NT2/D1 (cell line): ENCODE data around the gene MICALL2.
A peak's percentile ranks its signal among the peaks of the same experiment; 100 is the strongest.

Source experiments
- DNase-seq: peaks from one replicate; pipeline ENCODE4 v3.0.0-alpha.2; 2011; ENCODE audit warnings: low read depth, low spot score
- H3K27me3 ChIP-seq: 2 replicates; pipeline ENCODE4 v1.6.0; 2011; ENCODE audit warnings: mild to moderate bottlenecking; ENCODE audit not compliant: insufficient read length, insufficient read depth
- H3K36me3 ChIP-seq: 2 replicates; pipeline ENCODE4 v1.6.1; 2011; ENCODE audit warnings: mild to moderate bottlenecking, low read length, mixed read lengths; ENCODE audit not compliant: insufficient read depth, insufficient read length
- H3K4me1 ChIP-seq: 2 replicates; pipeline ENCODE4 v1.5.1; 2011; ENCODE audit not compliant: insufficient read depth, insufficient read length
- H3K4me3 ChIP-seq: 2 replicates; pipeline ENCODE4 v1.5.1; 2011; ENCODE audit warnings: low read depth; ENCODE audit not compliant: insufficient read length
- H3K9ac ChIP-seq: 2 replicates; pipeline ENCODE4 v1.6.0; 2011; ENCODE audit warnings: low read depth; ENCODE audit not compliant: insufficient read length
- H3K9me3 ChIP-seq: 2 replicates; pipeline ENCODE4 v1.5.1; 2011; ENCODE audit warnings: mild to moderate bottlenecking, low read length; ENCODE audit not compliant: insufficient read depth
- SUZ12 ChIP-seq: IDR thresholded peaks from 2 replicates; pipeline ENCODE4 v1.6.1; 2011; ENCODE audit not compliant: insufficient read length, insufficient read depth; ENCODE audit errors: extremely low read depth
- YY1 ChIP-seq: IDR thresholded peaks from 2 replicates; pipeline ENCODE4 v1.6.1; 2011; ENCODE audit not compliant: insufficient read length, insufficient read depth
- ZNF274 ChIP-seq: IDR thresholded peaks from 2 replicates; pipeline ENCODE4 v1.6.1; 2011; ENCODE audit warnings: mild to moderate bottlenecking, low read depth, low read length

The MICALL2 gene

GRCh38 chr7:1459512-1459892 is 232 bp upstream of the MICALL2 start:
- Histone ChIP-seq H3K4me1 (peaks cover 51% of the 10 kb centered on the region), H3K36me3 (peaks cover 2% of the 10 kb centered on the region), H3K9ac (no peak overlapping the region), H3K9me3 (no peaks in the 10 kb centered on the region), H3K4me3 (no peak overlapping the region), H3K27me3 (no peaks in the 10 kb centered on the region)
- TF ChIP-seq ZNF274 (no peak), SUZ12 (no peak), YY1 (no peak)
- DNase-seq: peak; percentile 100

- no peak for DNase-seq
- no peak for TF ChIP-seq ZNF274
- no peak for TF ChIP-seq SUZ12
- no peak for TF ChIP-seq YY1
- H3K9ac ChIP-seq: peak overlapping the region; percentile 95
- H3K36me3 ChIP-seq: peaks cover 8% of the 10 kb centered on the region
- H3K9me3 ChIP-seq: no peaks in the 10 kb centered on the region
- H3K4me3 ChIP-seq: peak overlapping the region; percentile 91
- H3K4me1 ChIP-seq: peaks cover 58% of the 10 kb centered on the region
- no peaks in the 10 kb centered on the region for H3K27me3 ChIP-seq
Measured at GRCh38 chr7:1457949-1458682, 1.2 kb downstream of the MICALL2 start.

GRCh38 chr7:1457059-1457948 is 2.0 kb downstream of the MICALL2 start:
- no peak for DNase-seq
- H3K27me3 ChIP-seq: no peaks in the 10 kb centered on the region
- H3K9me3 ChIP-seq: no peaks in the 10 kb centered on the region
- H3K36me3 ChIP-seq: peaks cover 8% of the 10 kb centered on the region
- no peak overlapping the region for H3K4me3 ChIP-seq
- H3K4me1 ChIP-seq: peaks cover 61% of the 10 kb centered on the region
- H3K9ac ChIP-seq: peak overlapping the region; percentile 70
- no peak for TF ChIP-seq ZNF274
- TF ChIP-seq SUZ12: no peak
- TF ChIP-seq YY1: no peak

GRCh38 chr7:1455955-1456354 is 3.3 kb downstream of the MICALL2 start:
- no peak overlapping the region for H3K9ac ChIP-seq
- no peak for DNase-seq
- H3K27me3 ChIP-seq: no peaks in the 10 kb centered on the region
- H3K36me3 ChIP-seq: peaks cover 11% of the 10 kb centered on the region
- no peak for TF ChIP-seq SUZ12
- TF ChIP-seq YY1: no peak
- no peak for TF ChIP-seq ZNF274
- no peak overlapping the region for H3K4me3 ChIP-seq
- no peaks in the 10 kb centered on the region for H3K9me3 ChIP-seq
- H3K4me1 ChIP-seq: peaks cover 53% of the 10 kb centered on the region

GRCh38 chr7:1455241-1455939 is 3.9 kb downstream of the MICALL2 start:
- no peak for DNase-seq
- Histone ChIP-seq H3K4me1 (peaks cover 54% of the 10 kb centered on the region), H3K4me3 (no peak overlapping the region)

GRCh38 chr7:1454542-1454941 is 4.7 kb downstream of the MICALL2 start:
- peaks cover 53% of the 10 kb centered on the region for H3K4me1 ChIP-seq
- TF ChIP-seq YY1 (no peak), ZNF274 (no peak), SUZ12 (no peak)
- no peaks in the 10 kb centered on the region for H3K9me3 ChIP-seq
- DNase-seq: no peak
- no peak overlapping the region for H3K4me3 ChIP-seq
- H3K36me3 ChIP-seq: peaks cover 19% of the 10 kb centered on the region
- H3K9ac ChIP-seq: peak overlapping the region; percentile 56
- H3K27me3 ChIP-seq: no peaks in the 10 kb centered on the region

More at GRCh38 chr7:1455241-1455939, 3.9 kb downstream of the MICALL2 start:
- Histone ChIP-seq H3K27me3 (no peaks in the 10 kb centered on the region), H3K9me3 (no peaks in the 10 kb centered on the region), H3K36me3 (peaks cover 11% of the 10 kb centered on the region), H3K9ac (peak overlapping the region; percentile 56)
- no peak for TF ChIP-seq SUZ12
- no peak for TF ChIP-seq YY1
- TF ChIP-seq ZNF274: no peak

- Histone ChIP-seq H3K4me1 (peaks cover 42% of the 10 kb centered on the region), H3K9me3 (no peaks in the 10 kb centered on the region), H3K36me3 (peaks cover 28% of the 10 kb centered on the region), H3K9ac (peak overlapping the region; percentile 32), H3K27me3 (no peaks in the 10 kb centered on the region), H3K4me3 (no peak overlapping the region)
- no peak for DNase-seq
- TF ChIP-seq YY1 (no peak), ZNF274 (no peak), SUZ12 (no peak)
Measured at GRCh38 chr7:1452205-1452604, 7.1 kb downstream of the MICALL2 start.
